SK-N-SH (cell line): Measurements from ENCODE around the gene RASSF4.

Experiments used
- CTCF ChIP-seq: fragments of 200-600 bp; sonication (generic); IDR thresholded peaks from 2 replicates; pipeline ENCODE4 v1.6.1; 2017; ENCODE audit warnings: antibody characterized with exemption, mild to moderate bottlenecking, moderate library complexity
- EP300 ChIP-seq, 2 experiments: IDR thresholded peaks; 2 replicates each; pipeline versions ENCODE4 v1.4.0 to v1.6.1; 2012; ENCODE audit warnings: borderline replicate concordance in 1 of 2, low read depth in 1 of 2, low read length in 1 of 2
- EZH2phosphoT487 ChIP-seq: fragments of 200-600 bp; sonication (generic); IDR thresholded peaks from 2 replicates; pipeline ENCODE4 v1.6.1; 2017; ENCODE audit warnings: low read depth, mixed run types, mild to moderate bottlenecking, antibody characterized with exemption, moderate library complexity, borderline replicate concordance
- YY1 ChIP-seq: IDR thresholded peaks from 2 replicates; pipeline ENCODE4 v1.4.0; 2012; ENCODE audit warnings: low read depth, mild to moderate bottlenecking
- TF ChIP-seq, protein P1 (sequence below): IDR thresholded peaks from 2 replicates; pipeline ENCODE4 v1.6.1; 2012; ENCODE audit warnings: mild to moderate bottlenecking, low read depth, low read length, moderate library complexity

DNA sequence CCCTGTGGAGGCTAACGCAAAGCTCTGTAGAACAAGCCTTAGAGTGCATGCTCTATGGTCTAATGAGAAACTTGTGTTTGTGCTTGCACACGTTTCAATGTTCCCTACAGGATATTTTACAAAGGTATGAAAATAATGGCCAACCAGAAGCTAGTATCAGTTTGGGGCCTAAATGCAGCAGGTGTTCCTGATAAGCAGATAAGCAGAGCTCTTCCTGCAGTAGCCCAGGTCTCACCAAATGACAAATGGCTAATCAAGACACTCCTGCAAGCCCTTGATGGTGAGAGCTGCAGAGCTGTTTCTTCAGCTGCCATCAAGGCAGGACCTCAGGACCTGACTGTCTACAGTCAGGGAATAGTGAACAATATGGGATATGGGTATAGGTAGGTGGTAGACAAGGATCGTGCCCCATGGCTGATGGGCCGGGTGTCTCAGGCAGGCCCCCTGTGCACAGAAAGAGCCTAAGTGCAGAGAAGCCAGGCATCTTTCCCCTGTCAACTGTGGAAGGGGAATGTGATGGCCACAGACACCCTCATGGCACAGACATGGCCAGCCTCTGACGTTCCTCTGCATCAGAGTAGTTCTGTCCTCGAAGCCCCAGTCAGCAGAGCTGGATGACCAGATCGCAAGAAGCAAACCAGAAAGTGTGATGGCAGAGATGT is 23.2 kb upstream of the RASSF4 start:
- TF ChIP-seq CTCF (no peak), YY1 (no peak), EZH2phosphoT487 (no peak), EP300 (IDR thresholded peaks at IDR 0.05; ENCODE audit: borderline replicate concordance in 1 of 2, low read depth in 1 of 2, low read length in 1 of 2) (no peak)
- TF ChIP-seq, protein P1, sequence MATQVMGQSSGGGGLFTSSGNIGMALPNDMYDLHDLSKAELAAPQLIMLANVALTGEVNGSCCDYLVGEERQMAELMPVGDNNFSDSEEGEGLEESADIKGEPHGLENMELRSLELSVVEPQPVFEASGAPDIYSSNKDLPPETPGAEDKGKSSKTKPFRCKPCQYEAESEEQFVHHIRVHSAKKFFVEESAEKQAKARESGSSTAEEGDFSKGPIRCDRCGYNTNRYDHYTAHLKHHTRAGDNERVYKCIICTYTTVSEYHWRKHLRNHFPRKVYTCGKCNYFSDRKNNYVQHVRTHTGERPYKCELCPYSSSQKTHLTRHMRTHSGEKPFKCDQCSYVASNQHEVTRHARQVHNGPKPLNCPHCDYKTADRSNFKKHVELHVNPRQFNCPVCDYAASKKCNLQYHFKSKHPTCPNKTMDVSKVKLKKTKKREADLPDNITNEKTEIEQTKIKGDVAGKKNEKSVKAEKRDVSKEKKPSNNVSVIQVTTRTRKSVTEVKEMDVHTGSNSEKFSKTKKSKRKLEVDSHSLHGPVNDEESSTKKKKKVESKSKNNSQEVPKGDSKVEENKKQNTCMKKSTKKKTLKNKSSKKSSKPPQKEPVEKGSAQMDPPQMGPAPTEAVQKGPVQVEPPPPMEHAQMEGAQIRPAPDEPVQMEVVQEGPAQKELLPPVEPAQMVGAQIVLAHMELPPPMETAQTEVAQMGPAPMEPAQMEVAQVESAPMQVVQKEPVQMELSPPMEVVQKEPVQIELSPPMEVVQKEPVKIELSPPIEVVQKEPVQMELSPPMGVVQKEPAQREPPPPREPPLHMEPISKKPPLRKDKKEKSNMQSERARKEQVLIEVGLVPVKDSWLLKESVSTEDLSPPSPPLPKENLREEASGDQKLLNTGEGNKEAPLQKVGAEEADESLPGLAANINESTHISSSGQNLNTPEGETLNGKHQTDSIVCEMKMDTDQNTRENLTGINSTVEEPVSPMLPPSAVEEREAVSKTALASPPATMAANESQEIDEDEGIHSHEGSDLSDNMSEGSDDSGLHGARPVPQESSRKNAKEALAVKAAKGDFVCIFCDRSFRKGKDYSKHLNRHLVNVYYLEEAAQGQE = no peak
